NOMO-1 treated with DMSO at 0.1 percent for 48 hours (cell line): Measurements from ENCODE around the gene SH3BP5.

Experiments
- DNase-seq: peaks from one replicate; lab custom pipeline; 2025; ENCODE audit not compliant: unreplicated experiment; lab: John Stamatoyannopoulos, UW

The SH3BP5 gene

DNA sequence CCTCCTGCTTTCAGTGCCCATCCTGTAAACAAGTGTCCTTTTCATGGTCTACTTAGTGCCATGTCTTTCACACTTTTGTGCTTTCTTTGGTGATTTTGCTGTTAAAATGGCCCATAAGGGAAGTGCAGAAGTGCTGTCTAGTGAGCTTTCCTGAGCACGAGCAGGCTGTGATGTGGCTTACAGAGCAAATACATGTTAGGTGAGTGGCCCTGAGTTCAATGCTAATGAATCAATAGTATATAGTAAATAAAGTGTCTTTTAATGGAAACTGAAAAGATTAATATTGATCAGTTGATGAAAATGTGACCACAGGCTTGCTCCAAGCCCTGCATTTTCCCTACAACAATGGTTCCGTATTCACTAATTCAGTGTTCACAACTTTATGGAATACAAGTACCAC lies 5.7 kb downstream of the SH3BP5 start:
- DNase-seq = no peak

DNA sequence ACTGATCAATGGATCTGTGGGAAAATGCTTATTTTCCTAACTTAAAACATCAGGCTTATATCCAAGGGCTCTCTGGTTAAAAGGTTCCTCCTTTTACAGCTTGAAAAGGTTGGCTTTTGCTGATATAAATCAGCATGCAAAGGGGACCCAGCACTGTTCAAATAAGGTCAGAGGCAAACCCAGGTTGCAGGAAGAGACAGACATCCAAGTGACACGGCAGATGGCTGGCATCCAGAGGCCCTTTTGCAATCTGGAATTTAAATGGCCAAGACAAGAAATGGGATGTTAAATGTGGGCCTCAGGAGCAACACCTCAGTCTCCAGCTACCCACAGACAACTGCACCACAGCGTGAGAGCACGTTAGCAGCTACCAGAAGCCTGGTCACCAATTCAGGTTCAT lies 6.3 kb downstream of the SH3BP5 start:
- no peak for DNase-seq

DNA sequence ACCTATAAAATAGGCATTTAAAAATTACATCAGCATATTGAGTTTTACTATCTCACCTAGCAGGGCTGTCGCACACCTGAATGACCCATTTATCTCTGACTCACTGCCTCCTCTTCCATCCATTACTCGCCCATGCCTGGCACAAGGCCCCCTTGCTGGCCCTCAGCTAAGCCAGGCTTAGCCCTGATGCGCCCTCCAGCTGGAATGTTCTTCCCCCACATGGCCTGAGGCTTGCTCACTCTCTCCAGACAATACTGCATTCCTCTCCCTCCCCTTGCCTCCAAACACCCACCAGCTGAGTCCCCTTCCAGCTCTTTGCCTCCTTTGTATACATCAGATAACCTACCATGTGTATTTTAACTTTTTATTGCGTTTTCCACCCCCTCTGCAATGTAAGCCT lies 7.2 kb downstream of the SH3BP5 start:
- DNase-seq = no peak

- no peak for DNase-seq
Observed at GRCh38 chr3:15324379-15324808, 8.0 kb downstream of the SH3BP5 start.

GRCh38 chr3:15323063-15323462 lies 9.3 kb downstream of the SH3BP5 start:
- no peak for DNase-seq

GRCh38 chr3:15321349-15321748 lies 11.0 kb downstream of the SH3BP5 start:
- DNase-seq = no peak

DNA sequence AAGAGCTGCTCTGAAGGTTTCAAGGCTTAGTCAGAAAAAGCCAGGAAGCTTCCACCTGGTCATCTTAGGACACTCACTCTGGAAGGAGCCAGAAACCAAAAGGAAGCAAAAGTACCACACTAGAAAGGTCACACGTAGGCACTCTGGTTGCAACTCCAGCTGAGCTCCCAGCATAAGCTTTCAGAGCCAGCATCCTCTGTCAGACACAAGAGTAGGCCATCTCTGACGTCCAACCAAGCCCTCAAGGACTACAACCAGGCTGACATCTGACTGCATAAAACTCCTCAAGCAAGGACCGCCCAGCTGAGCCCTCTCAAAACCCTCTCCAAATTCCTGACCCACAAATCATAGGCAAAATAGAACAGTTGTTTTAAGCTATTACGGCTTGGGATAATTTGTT lies 12.8 kb downstream of the SH3BP5 start:
- DNase-seq = no peak

GRCh38 chr3:15319136-15319535 lies 13.2 kb downstream of the SH3BP5 start:
- no peak for DNase-seq

DNA sequence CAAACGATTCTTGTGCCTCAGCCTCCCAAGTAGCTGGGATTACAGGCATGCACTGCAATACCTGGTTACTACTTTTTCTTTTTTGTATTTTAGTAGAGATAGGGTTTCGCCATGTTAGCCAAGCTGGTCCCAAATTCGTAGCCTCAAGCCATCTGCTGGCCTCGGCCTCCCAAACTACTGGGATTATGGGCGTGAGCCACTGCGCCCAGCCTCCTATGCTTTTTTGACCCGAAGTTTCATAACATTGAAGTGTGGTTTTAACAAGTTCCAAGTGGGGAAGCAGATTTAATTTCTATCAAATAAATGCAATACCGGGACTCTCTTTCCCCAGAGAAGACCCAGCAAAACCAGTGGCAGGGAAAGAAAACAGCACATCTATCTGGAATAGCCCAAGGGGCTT lies 13.7 kb downstream of the SH3BP5 start:
- no peak for DNase-seq

DNA sequence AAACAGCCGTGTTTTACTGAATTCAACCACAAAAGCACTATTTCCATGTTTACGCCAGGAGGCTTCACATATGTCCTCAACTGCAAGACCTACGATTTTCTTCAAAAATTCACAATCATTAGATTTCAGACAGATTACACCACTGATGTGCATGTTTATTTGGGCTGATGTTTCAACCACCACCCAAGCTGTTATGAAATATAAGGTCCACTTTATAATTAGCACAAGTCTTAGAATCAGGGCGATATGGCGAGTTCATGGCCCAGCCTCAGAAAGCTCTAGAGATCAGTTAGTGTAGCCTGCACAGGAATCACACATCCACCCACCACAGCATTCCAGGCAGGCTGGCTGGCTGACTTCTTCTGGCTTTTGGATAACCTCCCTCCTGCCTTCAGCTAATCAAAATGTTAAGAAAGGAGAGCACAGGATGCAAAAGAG lies 15.4 kb downstream of the SH3BP5 start:
- peak; percentile 17 for DNase-seq

DNA sequence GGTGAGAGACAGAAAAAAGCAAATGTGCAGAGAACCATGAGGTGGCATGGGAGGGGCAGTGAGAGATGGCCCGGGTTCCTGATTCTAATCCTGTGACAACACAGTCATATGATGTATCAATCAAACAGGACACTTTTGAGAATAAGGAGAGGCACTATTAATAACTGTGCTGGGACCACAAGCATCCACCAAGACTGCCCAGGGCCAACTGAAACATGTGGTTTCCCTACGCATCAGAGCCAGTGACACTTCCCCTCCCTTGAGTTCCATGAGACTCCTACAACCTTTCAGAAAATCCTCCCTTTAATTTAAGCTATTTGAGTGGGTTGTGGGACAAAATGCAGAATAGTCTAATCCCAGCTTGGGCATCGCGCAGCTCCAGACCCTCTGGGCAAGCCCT lies 17.4 kb downstream of the SH3BP5 start:
- peak; percentile 51 for DNase-seq

DNA sequence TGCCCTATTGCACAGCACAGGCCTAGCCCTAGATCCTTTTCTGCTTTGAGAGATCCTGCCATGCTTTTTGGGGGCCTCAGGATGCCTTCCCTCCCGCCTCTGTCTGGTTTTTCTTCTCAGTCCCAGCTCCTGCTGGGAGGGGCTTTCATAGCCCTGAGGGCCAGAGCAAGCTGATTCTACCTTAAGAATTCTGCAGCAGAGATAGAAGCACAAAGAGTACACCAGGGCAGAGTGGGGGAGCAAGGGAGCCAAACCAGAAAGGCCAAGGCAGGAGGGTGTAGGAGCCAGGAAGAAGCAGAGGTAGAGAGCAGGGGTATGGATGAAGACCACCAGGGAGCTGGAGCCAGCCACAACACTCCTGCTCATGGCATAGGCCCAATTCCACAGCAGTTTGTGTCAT lies 18.1 kb downstream of the SH3BP5 start:
- no peak for DNase-seq

DNA sequence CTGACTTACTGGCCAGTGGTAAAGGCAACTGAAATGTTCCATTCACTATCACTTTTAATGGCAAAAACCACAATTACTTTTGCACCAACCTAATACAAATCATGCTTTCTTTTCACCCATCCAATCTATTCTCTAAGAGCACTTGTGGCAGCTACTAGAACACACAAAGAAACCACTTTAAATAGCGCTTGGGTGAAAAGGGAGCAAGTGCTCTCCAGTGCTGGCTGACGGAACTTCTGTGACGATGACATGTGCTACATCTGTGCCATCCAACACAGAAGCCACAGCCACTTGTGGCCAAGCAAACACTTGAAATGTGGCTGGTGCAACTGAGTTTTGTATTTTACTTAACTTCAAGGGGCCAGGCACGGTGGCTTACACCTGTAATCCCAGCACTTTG lies 18.9 kb downstream of the SH3BP5 start:
- DNase-seq = no peak

GRCh38 chr3:15312550-15312949 lies 19.8 kb downstream of the SH3BP5 start:
- no peak for DNase-seq

DNA sequence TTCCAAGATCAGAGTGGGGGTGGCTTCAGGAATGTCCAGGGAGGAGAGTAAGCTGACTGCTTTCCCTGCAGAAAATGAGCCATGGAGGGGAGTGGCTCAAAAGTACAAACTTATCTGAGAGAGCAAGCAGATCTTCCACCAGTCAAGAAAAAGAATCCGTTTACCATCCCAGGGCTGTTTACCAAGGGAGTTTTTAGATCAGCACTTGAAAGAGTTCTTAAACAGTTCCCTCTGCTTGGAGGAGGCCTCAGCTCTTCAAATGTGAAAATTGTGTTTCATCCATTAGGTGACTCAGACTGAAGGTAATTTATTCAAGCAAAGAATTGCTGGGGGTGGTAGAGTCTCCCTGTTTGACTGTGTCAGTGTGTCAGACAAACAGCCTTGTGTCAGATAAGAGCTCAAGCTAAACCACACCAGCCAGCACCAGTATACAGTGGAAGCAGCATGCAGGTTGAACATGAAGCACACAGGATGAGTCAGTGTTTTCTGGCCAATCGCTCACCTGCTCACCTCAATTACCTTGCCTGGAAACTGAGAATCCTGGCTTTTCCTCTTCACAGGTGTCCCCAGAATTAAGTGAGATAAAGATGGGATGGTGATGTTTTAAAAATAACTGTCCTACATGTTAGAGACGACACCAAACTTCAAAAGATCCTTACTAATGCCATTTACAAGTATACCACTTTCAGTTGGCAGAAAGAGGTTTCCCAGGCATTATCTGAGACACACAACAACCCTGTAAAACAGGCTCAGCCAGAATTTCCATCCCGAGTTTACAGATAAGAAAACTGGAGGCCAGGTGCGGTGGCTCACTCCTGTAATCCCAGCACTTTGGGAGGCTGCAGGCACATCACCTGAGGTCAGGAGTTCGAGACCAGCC lies 21.7 kb downstream of the SH3BP5 start:
- no peak for DNase-seq

DNA sequence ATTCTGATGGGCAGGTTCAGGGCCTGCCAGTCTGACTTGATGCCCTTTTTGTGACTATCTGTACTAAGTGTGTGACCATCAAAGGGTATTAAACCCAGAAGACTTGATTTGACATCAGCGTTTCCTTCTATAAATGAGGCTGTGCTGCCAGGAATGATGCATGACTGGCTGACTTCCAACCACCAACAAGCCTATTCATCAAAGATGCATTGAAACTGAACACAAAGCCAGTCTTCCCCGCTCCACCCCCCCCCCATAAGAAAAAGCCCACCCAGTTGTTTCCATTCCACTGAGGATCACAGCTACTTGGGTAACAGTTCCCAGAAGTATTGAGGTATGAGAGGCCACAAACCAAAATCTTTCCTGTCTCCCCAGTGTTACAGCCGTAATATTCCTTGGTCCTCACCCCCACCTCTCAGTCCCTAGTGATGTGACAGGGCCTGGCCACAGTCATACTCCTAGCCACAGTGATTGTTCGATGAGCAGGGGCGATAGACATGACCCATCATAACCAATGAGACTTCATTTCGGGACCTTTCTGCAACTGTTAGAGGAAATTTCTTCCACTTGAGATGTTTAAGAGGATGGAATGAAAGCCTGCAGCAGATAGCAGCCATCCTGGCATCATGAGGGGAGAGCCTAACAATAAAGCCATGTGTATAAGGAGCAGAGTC lies 22.6 kb downstream of the SH3BP5 start:
- DNase-seq = no peak

GRCh38 chr3:15307580-15307979 lies 24.8 kb downstream of the SH3BP5 start:
- no peak for DNase-seq

- DNase-seq = no peak
Observed at GRCh38 chr3:15306979-15307359, 25.4 kb downstream of the SH3BP5 start.

- DNase-seq = no peak
Observed at GRCh38 chr3:15305359-15305844, 27.0 kb downstream of the SH3BP5 start.

DNA sequence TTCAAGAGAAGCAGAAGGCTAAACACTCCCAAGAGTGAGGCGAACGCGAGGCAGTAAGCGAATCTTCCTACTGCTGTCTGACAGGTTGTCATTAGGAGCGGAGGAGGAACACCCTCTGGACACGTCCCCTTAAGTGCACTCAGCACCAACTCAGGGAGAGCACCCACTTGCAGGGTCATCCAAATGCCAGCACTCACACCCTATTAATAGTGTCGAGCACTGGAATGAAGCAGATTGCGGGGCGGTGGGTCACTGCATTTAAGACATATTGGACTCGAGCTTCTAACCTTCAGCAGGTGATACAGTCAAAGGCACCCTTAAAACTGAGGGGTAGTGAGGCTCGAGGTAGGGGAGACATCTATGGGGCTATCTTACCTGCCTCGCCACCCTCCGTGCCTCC lies 28.7 kb downstream of the SH3BP5 start:
- no peak for DNase-seq

- no peak for DNase-seq
Observed at GRCh38 chr3:15303216-15303615, 29.2 kb downstream of the SH3BP5 start.

DNA sequence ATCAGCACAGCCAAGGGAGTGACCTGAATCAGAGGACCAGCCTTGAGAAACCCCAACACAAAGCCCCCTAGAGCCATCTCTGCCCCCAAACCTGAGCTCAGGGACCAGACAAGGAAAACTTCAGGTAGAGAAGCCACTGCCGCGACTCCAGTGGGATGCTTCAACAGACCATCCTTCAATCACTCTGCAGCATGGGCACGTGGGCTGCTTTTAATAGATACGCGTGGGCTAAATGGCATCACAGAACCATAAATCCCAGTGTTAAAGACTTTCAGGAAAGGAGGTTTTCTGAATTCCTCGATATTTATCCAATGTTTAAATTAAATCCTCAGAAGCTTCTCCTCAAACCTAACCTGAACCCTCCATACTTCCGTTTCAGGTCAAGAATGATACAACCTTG lies 30.6 kb downstream of the SH3BP5 start:
- DNase-seq = no peak
